GM21447 (cell line): ENCODE measurements around the gene C19orf12.
"Not testable (repeated sequence)": the region's sequence is repeated elsewhere in the genome, so short reads cannot be mapped to it uniquely, and the experiment has no call there.

ENCODE experiments used
- ATAC-seq: cut with Tn5 transposase; IDR thresholded peaks from one replicate; pipeline ENCODE4 v1.9.1; 2021; ENCODE audit not compliant: unreplicated experiment

Gene C19orf12

DNA sequence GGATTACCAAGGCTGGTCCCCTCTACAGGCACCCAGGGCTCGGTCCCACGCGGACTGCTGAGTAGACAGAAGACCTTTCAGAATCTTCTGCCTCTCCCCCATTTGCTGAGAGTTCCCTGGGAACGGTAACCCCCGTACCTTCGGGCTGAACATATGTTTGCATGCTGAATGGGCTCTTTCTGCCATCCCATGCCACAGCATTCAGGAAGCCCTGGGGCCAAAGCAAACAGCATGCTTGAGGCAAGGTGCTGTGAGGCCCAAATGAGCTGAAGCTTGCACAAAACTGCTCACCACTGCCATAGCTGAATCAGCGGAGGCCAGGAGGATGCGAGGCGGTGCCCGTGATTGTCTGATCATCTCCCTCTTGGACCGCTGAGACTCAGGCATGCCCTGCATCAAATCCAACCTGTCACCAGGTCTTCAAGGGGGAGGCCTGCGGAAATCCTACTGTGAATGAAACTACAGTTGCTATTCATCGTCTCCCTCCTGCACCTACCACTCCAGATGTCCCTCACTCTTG, 16.3 kb upstream of the C19orf12 start:
- no peak for ATAC-seq

DNA sequence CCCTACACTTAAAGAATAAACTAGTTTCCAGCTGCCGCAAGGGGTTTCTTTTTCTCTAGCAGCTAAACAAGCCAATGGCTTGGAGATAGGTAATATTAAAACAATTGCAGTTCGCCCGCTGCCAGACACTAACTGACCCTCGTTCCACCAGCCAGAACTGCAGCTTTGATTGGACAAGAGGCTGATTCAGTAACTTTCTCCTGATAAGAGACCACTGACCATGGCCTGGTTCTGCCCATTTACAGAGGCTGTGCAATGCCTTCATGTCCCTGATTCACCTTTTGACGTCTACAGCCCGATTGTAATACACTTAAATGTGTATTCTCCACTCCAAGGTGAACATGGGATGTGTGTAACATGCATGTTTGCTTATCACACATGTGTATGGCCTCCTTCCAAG, 12.8 kb upstream of the C19orf12 start:
- no peak for ATAC-seq

- no peak for ATAC-seq
These were observed 9.7 kb upstream of the C19orf12 start for GRCh38 chr19:29724746-29725145.

- ATAC-seq, result no peak
These were observed 9.1 kb upstream of the C19orf12 start for GRCh38 chr19:29724102-29724641.

DNA sequence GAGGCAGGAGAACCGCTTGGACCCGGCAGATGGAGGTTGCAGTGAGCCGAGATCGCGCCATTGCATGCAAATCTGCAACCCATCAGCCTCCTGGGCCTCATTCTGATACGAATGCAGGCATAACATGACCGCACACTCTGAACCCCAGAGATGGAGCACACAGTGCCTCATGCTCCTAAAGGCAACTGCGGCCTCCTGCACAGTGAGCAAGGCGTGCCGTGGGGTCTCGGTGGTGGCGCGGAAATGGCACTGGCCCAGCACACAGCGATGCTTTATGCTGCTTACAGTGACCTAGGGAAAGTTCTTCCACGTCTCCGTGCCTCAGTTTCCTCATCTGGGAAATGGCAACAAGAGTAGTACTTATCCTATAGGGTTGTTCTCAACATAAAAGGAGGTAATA, 2.0 kb upstream of the C19orf12 start:
- no peak for ATAC-seq

DNA sequence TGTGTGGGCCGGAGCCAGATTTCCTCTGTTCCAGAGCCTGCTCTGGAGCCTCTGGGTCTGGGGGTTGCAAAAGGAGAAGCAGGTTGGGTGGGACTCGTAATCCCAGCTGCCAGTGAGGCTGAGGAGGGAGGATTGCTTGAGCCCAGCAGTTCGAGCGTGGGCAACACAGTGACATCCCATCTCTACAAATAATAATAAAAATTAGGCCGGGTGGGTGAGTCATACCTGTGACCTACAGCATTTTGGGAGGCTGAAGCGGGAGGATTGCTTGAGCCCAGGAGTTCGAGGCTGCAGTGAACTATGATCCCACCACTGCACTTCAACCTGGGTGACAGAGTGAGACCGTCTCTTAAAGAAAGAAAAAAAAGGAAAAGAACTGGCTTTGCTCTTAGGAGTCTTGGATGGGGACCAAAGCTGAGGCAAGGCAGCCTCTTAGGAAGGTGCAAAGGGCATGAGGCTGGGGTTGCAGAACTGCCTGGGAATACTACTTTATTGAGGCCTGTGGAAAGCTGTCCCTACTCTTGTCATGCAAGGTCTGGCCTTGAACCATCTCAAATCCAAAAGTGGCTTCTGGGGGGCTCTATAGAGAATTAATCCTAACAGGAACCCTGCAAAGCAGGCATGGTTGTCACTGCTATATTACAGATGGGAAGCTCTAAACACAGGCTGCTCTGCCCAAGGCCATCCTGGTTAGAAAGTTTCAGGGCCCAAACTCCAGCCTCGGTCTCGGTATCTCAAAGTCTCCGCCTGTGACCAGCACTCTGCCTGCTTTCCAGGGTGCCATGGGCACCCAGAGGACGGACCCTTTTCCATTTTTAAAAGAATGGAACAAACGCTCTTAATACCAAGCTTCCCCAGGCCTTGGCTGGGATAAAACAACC, 880 bp upstream of the C19orf12 start:
- ATAC-seq, result peak; percentile 19

DNA sequence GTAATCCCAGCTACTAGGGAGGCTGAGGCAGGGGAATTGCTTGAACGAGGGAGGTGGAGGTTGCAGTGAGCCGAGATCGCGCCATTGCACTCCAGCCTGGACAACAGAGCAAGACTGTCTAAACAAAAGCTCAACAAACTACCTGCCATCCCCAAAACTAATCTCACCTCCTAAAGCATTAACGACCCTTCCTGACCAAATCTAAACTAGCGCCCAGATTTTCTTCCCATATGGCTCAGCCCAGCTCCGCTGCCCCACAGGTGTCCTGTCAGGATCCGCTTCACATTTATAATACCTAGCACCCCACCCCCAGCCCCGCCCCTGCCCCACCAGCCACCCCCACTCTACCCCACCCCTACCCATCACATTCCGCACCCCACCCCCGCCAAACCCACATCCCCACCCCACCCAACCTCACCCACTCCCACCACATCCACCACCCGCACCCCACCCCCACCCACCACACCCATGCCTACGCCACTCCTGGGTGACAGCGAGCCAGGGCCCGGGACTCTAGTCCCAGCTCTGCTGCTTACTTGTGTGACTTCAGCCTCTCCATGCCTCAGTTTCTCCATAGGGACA, 599 bp downstream of the C19orf12 start:
- ATAC-seq, result peak; percentile 13

DNA sequence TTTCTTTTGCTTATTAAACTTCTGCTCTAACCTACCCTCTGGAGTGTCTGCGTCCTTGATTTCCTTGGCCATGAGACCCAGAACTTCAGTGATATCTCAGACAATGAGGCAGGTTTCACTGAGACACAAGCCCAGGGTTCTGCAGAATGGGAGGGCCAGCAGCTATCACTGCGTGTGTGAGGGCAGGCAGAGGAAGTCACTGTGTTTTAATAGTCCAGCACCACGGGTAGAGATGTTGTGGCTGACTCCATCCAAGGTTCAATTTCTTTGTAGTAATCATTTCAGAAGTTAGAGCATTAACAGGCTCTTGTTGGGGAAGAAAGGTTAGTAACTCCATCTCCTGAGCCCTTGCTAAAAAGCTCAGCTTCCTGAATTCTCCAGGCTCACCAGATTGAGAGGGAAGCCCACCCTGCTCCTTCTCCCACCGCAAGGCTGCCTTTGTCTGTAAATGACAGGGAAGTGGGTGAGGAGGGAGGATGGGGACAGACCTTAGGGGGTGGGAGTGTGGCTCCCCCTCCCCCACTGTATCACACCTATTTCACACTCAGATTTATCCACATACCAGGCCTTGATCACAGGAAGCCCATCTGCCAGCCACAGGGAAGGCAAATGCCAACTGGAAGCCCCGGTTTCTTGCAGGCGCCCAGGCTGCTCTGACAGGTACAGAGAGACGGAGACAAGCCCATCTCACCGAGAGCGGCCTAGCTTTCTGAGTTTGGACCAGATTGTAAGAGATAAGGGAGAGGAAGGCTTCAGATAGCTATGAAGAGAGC, 2.1 kb downstream of the C19orf12 start:
- no peak for ATAC-seq

GRCh38 chr19:29711584-29712132, 3.4 kb downstream of the C19orf12 start:
- ATAC-seq, result no peak

GRCh38 chr19:29709440-29709798, 5.6 kb downstream of the C19orf12 start:
- ATAC-seq, result not testable (repeated sequence)

- no peak for ATAC-seq
These were observed 6.3 kb downstream of the C19orf12 start for GRCh38 chr19:29708554-29709439.

DNA sequence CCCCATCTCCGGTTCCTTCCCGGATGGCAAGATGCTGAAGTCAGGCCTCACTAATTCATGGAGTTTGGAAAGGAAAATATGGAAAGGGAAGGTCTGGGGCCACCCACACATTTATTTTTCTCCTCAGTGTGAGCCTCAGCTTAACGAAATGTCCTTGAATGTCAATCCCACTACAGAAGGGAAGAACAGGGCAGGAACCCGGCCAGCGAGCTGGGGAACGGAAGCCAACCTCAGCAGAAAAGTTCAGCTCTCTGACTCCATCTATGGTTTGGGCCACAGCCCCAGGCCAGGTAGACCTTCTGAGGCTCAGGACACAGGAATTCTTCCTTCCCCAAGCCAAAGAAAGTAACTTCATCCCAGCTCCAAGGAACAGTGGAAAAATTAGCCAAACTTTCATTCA, 8.4 kb downstream of the C19orf12 start:
- ATAC-seq, result no peak

DNA sequence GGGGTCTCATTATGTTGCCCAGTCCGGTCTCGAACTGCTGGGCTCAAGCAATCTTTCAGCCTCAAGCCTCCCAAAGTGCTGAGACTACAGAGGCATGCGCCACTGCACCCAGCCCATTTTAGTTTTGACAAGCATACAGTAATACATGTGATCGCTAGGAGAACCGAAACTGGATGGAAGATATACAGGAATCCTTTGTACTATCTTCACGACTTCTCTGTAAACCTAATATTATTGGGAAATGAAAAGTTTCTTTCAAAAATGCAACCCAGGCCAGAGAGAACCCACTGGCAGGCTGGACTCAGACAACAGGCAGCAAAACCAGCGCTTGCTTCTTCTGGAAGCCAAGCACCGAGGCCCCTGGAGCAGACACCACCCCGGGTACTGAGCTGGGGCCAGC, 9.4 kb downstream of the C19orf12 start:
- no peak for ATAC-seq

DNA sequence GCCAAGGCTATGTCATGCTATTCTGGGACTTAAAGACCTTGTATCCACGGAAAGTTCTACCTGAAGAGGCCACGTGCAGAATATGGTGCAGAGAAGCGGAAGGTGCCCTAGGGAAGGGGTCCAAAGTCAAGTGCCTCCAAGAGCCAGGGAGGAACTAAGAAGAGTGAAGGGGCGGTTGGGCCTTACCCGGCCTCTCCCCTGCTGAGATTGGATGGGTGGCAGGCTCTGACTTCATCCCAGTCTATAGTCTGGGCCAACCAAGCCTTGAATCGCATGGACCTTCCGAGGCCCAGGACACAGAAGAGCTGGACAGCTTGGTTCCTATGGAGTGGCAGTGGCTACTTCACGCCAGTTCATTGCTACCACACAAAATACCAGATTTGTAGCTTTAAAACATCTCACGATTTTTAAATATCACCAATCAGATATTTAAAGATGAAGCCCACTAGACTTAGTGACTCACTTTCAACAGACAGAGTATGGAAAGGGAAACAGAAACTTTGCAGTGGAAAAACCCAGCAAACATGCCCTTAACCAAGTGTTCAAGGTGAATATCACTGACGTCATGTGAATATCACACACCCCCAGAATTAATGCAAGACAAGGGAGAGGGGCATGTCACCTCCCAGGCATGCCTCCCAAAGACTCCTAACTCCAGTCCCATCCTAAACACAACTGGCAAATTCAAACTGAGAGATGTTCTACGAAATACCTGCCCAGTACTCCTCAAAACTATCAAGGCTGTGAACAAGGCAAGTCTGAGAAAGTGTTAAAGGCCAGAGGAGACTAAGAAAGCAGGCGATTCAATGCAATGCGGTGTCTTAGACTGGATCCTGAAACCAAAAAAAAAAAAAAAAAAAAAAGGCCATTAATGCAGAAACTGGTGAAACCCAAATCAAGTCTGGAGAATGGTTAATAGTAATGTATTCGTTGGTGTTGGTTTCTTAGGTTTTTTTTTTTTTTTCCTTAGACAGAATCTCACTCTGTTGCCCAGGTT, 10.2 kb downstream of the C19orf12 start:
- peak; percentile 59 for ATAC-seq

GRCh38 chr19:29702963-29703320, 12.1 kb downstream of the C19orf12 start:
- ATAC-seq, result no peak

DNA sequence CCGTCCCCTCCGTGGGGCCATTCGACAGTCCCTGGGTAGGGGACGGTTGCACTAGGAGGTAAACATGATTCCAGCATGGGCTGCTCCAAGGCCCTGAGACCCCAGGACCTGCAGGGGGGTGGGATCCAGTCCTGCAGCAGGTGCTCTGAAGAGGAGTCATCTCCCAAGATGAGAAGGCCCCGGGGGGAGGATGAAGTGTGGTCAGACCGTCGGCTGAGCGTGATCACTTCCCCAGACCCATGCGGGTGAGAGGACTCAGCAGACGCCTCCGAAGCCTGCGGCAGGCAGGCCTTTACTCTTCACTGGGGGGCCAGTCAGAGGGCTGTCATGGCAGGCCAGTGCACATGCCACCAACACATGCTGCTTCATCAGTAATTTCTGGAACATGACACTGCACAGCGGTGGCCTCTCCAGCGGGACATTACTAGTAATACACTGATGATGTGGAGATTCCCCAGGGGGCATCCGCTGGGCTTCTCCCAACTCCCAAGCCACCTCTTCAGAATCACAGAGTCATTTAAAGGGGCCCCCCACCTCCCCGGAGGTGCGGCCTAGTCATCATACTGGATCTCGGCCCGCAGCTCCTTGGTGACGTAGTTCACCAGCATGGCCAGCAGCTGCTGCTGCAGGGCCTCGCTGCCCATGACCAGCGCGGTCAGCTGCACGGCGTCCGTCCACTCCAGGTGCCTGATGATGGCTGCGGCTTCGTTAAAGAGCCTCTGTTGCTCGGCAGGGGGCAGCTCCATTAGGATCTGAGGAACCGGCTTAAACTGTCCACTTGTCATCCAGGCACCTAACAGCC, 12.7 kb downstream of the C19orf12 start:
- ATAC-seq, result no peak

- ATAC-seq, result no peak
These were observed 14.6 kb downstream of the C19orf12 start for GRCh38 chr19:29700498-29700897.

DNA sequence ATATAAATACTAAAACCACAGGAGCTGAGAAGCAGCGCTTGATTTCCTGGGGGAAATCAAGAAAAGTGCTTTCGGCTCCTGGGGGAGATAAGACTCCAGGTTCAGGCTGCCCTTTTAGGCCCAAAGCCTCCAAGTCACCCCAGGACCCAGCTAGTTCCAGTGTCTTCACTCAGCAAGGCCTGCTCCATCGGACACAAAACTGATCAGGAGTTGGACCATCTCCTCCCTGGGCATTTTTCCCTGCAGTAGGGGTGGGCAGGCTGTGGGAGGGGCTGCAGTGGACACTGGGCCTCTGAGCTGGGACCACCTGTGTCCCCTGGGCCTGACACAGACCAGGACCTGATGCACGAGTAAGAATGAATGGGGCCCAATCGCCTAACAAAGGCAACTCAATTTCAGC, 15.2 kb downstream of the C19orf12 start:
- ATAC-seq, result no peak
